Measurements from ENCODE around the gene VPS72.

- TF ChIP-seq CTCF (IDR thresholded peaks at IDR 0.05; ENCODE audit: extremely low read depth in 1 of 2, insufficient read depth in 1 of 2, low read depth in 1 of 2, low read length in 2 of 2): no peak
- TF ChIP-seq POLR2AphosphoS5 (IDR thresholded peaks at IDR 0.05; ENCODE audit: insufficient read depth, low read depth, low read length): no peak
- TF ChIP-seq JUN (IDR thresholded peaks at IDR 0.05; ENCODE audit: borderline replicate concordance, insufficient read depth, insufficient read length, low read depth): no peak
Observed at GRCh38 chr1:151165281-151165737, 24.7 kb downstream of the VPS72 start.
